Thoracic aorta (tissue), 2 donors: ENCODE measurements around the gene EVA1A. TPM values are rescaled to one million over a fixed set of nuclear protein-coding genes. Genes with fewer than 3 reads are reported as not detected.

Experiments
- ATAC-seq: fragments of 150-250 bp; one replicate; pipeline ENCODE4 v1.8.0; 2017; ENCODE audit warnings: low read depth; ENCODE audit not compliant: insufficient number of reproducible peaks, low FRiP score
- DNase-seq: peaks from one replicate; pipeline ENCODE4 v3.0.0-alpha.2; 2020; ENCODE audit warnings: low spot score
- H3K27ac ChIP-seq, 2 donors: fragments of 200-600 bp; sonication (generic); 1 replicate in 1 of 2; 2 replicates in 1 of 2; pipeline ENCODE4 v1.5.1; 2016; ENCODE audit warnings: mild to moderate bottlenecking in 2 of 2, moderate library complexity in 2 of 2
- H3K27me3 ChIP-seq: fragments of 200-600 bp; sonication (generic); replicated peaks from 2 replicates; pipeline ENCODE4 v1.6.0; 2016; ENCODE audit warnings: mild to moderate bottlenecking; ENCODE audit not compliant: insufficient read depth
- H3K36me3 ChIP-seq: fragments of 200-600 bp; sonication (generic); one replicate; pipeline ENCODE4 v1.5.1; 2016
- H3K4me1 ChIP-seq, 2 donors: fragments of 200-600 bp; sonication (generic); 1 replicate in 1 of 2; 2 replicates in 1 of 2; pipeline versions ENCODE4 v1.5.1 to v1.6.0; 2016; ENCODE audit warnings: low read depth in 2 of 2, mild to moderate bottlenecking in 1 of 2; ENCODE audit not compliant: control insufficient read depth in 1 of 2
- H3K4me3 ChIP-seq: fragments of 200-600 bp; sonication (generic); 2 replicates; pipeline ENCODE4 v1.5.1; 2016; ENCODE audit warnings: mild to moderate bottlenecking
- H3K9me3 ChIP-seq: fragments of 200-600 bp; sonication (generic); 2 replicates; pipeline ENCODE4 v1.5.1; 2016
- CTCF ChIP-seq: fragments of 200-600 bp; sonication (generic); IDR thresholded peaks from one replicate; pipeline ENCODE4 v1.5.1; 2019; ENCODE audit warnings: antibody characterized with exemption
- total RNA-seq, 2 donors: library from RNA; depleted of rRNA; stranded (reverse); fragments of >200 nt; gene quantifications; one replicate each; pipeline versions ENCODE4 v1.1.0 to v1.2.3, GENCODE V29; 2016

Gene EVA1A
- total RNA-seq, 2 donors from 2014 or later: 1.1 TPM; not detected in 1

GRCh38 chr2:75558136-75558535 lies 2.6 kb downstream of the EVA1A start:
- TF ChIP-seq CTCF: no peak
- H3K4me3 ChIP-seq: no peak overlapping the region
- ATAC-seq: no peak
- H3K27ac ChIP-seq: no peak overlapping the region
- H3K9me3 ChIP-seq: no peaks in the 10 kb centered on the region
- H3K27me3 ChIP-seq: no peaks in the 10 kb centered on the region
- no peak for DNase-seq
- peaks cover 0 to 15% of the 10 kb centered on the region in 2 donors for H3K4me1 ChIP-seq
- no peaks in the 10 kb centered on the region for H3K36me3 ChIP-seq

- H3K4me3 ChIP-seq: no peak overlapping the region
- no peaks in the 10 kb centered on the region for H3K9me3 ChIP-seq
- DNase-seq (no peak), ATAC-seq (no peak)
- H3K4me1 ChIP-seq: peaks cover 0 to 15% of the 10 kb centered on the region in 2 donors
- no peak overlapping the region for H3K27ac ChIP-seq
- no peak for TF ChIP-seq CTCF
- no peaks in the 10 kb centered on the region for H3K27me3 ChIP-seq
- no peaks in the 10 kb centered on the region for H3K36me3 ChIP-seq
These were observed 3.1 kb downstream of the EVA1A start for GRCh38 chr2:75557474-75558133.

GRCh38 chr2:75556679-75557366 lies 3.9 kb downstream of the EVA1A start:
- H3K9me3 ChIP-seq: no peaks in the 10 kb centered on the region
- H3K27me3 ChIP-seq: no peaks in the 10 kb centered on the region
- no peak for DNase-seq

GRCh38 chr2:75555701-75556100 lies 5.0 kb downstream of the EVA1A start:
- no peak overlapping the region for H3K27ac ChIP-seq
- H3K9me3 ChIP-seq: no peaks in the 10 kb centered on the region
- H3K4me1 ChIP-seq: peaks cover 0 to 9% of the 10 kb centered on the region in 2 donors
- H3K4me3 ChIP-seq: no peak overlapping the region
- no peak for TF ChIP-seq CTCF
- no peaks in the 10 kb centered on the region for H3K36me3 ChIP-seq
- ATAC-seq: no peak
- no peaks in the 10 kb centered on the region for H3K27me3 ChIP-seq
- no peak for DNase-seq

More at GRCh38 chr2:75556679-75557366, 3.9 kb downstream of the EVA1A start:
- Histone ChIP-seq H3K4me1 (peaks cover 0 to 15% of the 10 kb centered on the region in 2 donors), H3K4me3 (no peak overlapping the region), H3K27ac (no peak overlapping the region), H3K36me3 (no peaks in the 10 kb centered on the region)
- no peak for TF ChIP-seq CTCF
- ATAC-seq: no peak

GRCh38 chr2:75553935-75554531 lies 6.7 kb downstream of the EVA1A start:
- H3K4me3 ChIP-seq: no peak overlapping the region
- DNase-seq: no peak
- H3K27ac ChIP-seq: no peak overlapping the region
- H3K27me3 ChIP-seq: no peaks in the 10 kb centered on the region
- H3K4me1 ChIP-seq: no peaks in the 10 kb centered on the region
- H3K36me3 ChIP-seq: no peaks in the 10 kb centered on the region
- no peak for TF ChIP-seq CTCF
- no peaks in the 10 kb centered on the region for H3K9me3 ChIP-seq
- no peak for ATAC-seq
